ENCODE results near the gene CMTM7.
"Not testable (repeated sequence)": the region's sequence is repeated elsewhere in the genome, so short reads cannot be mapped to it uniquely, and the experiment has no call there.

CMTM7 gene

GRCh38 chr3:32438596-32439344 lies 47.1 kb downstream of the CMTM7 start:
- DNase-seq: no peak

DNA sequence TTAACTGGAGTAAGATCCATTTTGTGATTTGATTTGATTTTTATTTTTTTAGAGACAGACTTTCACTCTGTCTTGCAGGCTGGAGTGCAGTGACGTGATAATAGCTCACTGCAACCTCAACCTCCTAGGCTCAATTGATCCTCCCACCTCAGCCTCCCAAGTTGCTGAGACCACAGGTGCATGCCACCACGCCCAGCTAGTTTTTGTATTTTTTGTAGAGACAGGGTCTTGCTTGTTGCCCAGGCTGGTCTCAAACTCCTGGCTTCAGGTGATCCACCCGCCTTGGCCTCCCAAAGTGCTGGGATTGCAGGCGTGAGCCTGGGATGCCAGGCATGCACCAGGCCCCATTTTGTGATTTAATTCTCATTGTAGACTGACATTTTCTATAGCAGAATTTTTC lies 47.8 kb downstream of the CMTM7 start:
- DNase-seq: not testable (repeated sequence)

GRCh38 chr3:32440611-32441350 lies 49.1 kb downstream of the CMTM7 start:
- no peak for DNase-seq

GRCh38 chr3:32442766-32443165 lies 51.1 kb downstream of the CMTM7 start:
- DNase-seq: no peak

DNA sequence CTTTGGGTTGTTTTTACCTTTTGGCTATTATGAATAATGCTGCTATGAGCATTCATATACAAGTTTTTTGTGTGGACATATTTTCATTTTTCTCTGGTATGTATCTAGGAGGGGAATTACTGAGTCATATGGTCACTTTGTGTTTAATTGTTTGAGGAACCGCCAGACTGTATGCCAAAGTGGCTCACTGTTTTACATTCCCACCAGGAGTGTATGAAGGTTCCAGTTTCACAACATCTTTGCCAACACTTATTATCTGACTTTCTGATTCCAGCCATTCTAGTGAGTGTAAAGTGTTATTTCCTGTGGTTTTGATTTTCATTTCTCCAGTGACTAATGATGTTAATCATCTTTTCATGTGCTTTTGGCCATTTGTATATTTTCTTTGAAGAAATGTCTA lies 51.8 kb downstream of the CMTM7 start:
- DNase-seq: no peak

DNA sequence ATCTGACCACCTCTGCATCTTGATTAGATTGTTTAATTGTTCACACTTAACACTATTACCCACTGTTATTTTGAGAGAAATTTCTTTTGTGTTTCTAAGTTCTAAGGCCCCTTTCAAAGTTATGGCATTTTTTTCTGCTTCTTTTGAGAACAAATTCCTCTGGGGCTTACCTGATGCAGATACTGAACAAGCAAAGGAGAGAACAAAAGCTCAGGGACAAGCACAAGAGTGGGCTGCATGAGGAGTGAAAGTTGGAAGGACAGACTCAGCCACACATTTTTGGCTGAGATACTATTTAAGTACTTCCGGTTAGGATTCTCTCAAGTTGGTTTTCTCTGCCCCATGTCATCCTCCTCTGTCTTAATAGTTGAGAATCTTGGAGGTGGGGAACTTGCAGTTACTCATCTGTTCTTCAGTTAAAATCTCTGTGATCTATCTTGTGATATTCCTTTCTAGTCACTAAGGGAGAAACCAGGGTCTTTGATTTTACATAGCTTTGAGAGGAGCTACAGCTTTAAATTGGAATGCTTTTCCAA lies 56.3 kb downstream of the CMTM7 start:
- DNase-seq: no peak

DNA sequence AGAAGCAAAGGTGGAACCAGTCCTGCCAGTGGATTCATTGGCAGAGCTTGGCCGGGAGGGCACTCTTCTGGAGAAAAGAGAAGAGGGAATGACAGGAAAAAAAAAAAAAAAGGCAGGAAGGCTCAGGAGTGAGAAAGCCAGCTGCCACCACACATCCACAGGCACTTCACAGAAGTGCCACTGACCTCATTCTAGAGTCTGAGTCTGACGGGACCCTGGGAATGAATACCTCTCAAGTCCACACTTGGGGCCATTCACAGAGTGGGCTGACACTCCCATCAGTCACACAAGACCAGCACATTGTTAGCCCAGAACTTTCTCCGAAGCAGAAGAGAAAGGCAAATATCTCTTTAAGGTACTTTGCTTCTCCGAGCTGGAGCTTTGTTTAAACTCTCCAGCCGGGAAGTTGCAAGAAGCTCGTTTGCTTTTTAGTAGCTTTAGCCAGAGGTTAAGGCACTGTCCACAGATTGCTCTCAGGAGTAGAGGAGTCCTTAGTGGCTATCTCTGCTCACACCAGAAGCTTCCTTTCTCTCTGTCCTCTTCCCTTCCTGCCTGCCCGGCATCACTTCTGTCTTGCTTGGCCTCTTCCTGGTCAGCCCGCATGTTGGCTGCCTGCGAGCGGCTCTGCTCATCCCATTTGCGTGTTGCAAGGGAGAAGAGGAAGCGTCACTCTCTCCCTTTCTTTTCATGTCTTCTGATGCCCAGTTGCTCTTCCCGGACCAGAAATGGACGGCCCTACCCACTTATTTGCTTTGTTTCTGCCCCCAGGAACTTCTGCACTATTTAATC lies 57.2 kb downstream of the CMTM7 start:
- no peak for DNase-seq

DNA sequence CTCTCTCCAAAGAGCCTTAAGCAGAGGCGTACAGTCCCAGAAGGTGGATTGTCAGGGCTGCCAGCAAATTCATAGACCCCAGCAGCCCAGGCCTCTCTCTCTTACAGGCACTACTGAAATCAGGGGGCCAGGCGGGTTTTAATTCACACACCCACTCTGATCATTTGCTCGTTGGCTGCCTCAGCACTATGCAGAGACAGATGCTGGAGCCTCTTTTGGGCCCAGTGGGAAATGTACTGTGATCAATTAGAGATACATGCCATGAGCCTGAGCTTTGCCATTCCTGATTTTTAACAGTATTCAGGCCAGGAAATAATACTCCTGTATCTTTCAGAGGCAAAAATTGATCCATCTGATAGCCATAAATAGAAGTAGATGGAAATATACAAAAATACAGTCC lies 58.0 kb downstream of the CMTM7 start:
- DNase-seq: no peak

DNA sequence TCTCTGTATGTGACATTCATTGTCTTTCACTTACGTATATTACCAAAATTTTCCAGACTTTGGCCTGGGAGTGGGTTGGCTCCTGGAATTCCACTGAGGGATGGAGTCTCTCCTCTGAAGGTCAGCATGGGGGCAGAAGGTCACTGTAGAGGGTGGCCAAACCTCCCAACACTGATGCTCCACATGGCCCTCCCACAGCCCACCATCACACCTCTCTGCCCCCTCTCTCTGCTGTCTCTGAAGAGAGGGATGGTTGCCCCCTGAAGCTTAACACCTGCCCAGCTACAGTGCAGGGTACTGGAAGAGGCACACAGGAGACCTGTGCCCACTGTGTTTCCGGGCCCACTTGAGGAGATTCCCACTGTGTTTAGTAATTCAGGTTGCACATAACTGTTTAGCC lies 58.8 kb downstream of the CMTM7 start:
- DNase-seq: no peak

- no peak for DNase-seq
Measured at GRCh38 chr3:32450992-32451659, 59.5 kb downstream of the CMTM7 start.

DNA sequence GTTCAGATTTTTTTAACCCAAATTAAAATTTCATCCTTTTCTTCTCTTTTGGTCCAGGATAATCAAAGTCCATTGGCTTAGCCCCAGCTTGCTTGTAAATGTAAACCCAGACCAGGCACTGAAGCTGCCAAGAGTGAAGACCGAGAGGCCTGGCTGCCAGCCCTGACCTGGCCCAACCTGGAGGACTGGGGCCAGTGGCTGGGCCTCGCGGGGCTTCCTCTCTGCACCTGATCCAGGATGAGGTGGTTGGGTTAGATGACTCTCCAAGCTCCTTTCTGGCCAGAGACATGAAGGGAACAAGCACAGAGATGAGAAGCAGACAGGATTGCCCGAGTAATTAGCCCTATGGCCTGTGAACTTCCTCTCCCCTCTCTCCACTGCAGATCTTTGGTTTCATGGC lies 60.4 kb downstream of the CMTM7 start:
- no peak for DNase-seq

DNA sequence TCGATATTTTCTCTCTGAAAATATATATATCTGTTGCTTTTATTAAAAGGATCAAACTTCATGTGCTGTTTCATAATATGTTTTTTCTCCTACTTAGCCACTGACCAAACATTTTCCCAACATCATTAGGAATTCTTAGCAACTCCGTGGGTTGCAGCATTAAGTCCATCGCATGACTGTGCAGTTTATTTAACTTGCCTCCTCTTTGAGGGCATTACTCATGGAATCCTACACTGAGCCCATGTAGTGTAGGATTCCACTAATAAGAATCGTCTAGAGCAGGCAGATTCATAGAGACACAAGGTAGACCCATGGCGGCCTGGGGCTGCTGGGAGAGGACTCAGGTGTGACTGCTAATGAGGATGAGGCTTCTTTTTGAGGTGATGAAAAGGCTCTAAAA lies 61.7 kb downstream of the CMTM7 start:
- DNase-seq: no peak

DNA sequence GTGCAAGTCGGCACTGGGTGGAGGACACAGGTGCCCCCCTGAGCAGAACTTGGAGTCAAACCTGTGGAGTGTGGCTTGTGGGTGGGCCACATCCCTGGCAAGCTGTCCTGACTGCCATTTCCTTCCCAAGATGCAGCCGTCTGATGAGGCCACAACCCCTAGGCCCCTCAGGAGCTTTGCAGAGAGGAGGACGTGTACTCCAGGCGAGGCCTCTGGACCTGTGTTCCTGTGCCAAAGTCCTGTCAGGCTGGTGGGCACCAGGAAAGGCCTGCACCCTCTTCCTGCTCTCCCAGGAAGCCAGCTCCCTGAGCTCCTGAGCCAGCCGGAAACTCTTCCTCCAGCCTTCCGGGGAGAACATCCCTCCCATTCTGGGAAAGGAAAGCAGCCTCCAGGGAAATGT lies 62.5 kb downstream of the CMTM7 start:
- no peak for DNase-seq

GRCh38 chr3:32454731-32455608 lies 63.3 kb downstream of the CMTM7 start:
- no peak for DNase-seq

DNA sequence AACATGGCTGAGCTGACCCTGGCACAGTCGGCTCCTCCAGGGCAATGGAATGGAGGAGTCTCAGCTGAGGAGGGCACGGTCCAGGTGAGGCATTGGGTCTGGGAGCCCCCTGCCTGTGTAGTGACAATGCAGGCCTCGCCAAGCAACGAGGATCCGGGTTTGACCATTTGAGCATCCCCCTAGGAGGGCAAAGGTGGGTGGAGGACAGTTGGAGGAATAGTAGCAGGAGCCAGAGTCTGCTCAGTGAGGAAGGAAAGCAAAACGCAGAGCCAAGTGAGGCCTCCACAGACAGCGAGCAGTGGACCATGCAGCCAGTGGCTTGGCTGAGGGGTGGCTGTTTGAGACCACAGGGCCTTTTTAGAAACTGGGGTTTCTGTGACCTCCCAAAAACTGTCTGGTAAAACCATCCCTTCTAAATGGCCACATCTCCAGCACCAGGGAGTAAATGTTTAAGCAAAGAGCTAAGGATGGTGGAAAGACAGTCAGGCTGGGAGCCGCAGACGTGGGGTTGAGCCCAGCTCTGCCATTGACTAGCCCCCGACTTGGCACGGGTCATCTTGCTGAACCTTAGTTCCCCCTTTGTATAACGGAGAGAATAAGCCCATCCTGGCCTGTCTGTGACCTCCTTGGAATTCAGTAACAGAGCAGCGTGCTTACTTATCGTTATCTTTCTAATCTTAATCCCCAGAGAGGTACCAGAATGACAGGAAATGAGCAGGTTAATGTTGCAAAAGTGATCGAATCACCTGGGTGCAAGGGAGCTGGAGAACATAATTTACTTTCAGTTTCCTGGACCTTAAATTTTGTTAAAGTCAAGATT lies 64.2 kb downstream of the CMTM7 start:
- DNase-seq: peak in 1 of 2 experiments; percentile 62

GRCh38 chr3:32456429-32457130 lies 64.9 kb downstream of the CMTM7 start:
- no peak for DNase-seq

DNA sequence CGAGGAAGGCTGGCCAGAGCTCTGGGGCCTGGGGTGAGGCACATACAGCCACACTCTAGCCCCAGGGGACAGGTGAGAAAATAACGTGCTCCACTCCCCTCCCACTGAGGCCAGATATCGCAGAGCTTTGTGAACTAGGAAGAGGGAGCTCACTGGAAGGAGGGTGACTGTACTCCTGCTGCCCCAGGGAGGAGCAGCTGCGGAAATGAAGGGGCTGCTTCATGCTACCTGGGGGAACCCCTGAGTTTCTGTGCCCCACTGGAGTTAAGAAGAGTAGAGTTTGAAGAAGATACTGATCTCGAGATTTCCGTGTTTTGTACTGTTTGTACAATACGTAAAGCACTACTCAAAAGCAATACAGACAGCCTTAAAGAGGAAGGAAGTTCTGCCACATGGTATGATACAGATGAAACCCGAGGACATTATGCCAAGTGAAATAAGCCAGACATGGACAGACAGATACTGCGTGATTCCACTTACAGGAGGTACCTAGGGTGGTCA lies 66.4 kb downstream of the CMTM7 start:
- DNase-seq: no peak

DNA sequence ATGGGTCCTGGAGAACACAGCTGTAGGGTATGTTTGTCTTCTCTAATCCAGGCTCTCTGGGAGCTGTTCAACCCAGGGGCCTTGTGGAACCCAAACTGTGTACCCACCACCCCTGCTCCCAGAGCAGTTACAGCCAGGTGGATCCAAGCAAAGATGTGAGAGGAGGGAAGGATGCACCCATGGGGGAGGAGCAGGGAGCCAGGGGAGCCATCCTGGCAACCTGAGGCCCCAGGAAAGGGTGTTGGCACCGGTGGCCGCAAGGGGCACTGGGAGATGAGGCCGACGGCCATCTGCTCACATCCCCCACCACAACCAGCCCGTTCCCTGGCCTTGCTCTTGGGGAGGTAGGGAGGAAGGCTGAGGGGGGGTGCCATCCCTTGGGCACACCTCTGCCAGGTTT lies 67.8 kb downstream of the CMTM7 start:
- DNase-seq: no peak

GRCh38 chr3:32460031-32460749 lies 68.5 kb downstream of the CMTM7 start:
- no peak for DNase-seq
